Measurements from ENCODE around the gene RREB1.
A peak's percentile ranks its signal among the peaks of the same experiment; 100 is the strongest.

The RREB1 gene

GRCh38 chr6:7258231-7258763 lies 150.5 kb downstream of the RREB1 start:
- H3K4me3 ChIP-seq (ENCODE audit: low read depth, low read length) = no peak overlapping the region
- no peaks in the 10 kb centered on the region for H3K79me2 ChIP-seq
- H3K9ac ChIP-seq = no peak overlapping the region
- H3K4me2 ChIP-seq (ENCODE audit: low read length) = no peak overlapping the region
- no peaks in the 10 kb centered on the region for H3K9me3 ChIP-seq (ENCODE audit: control insufficient read depth, low read length)
- H3K27me3 ChIP-seq (ENCODE audit: control insufficient read depth, insufficient read depth, low read length) = no peaks in the 10 kb centered on the region
- H3K27ac ChIP-seq = no peak overlapping the region
- peaks cover 17% of the 10 kb centered on the region for H3K4me1 ChIP-seq
- TF ChIP-seq CTCF (IDR thresholded peaks at IDR 0.05) = no peak
- H2AFZ ChIP-seq = no peak overlapping the region
- H3K36me3 ChIP-seq (ENCODE audit: control insufficient read depth, insufficient read depth, low read length) = no peaks in the 10 kb centered on the region

GRCh38 chr6:7260291-7261031 lies 152.7 kb downstream of the RREB1 start:
- Histone ChIP-seq H3K4me2 (ENCODE audit: low read length) (peak overlapping the region; percentile 94), H3K4me1 (peaks cover 17% of the 10 kb centered on the region), H2AFZ (peak overlapping the region; percentile 99), H3K36me3 (ENCODE audit: control insufficient read depth, insufficient read depth, low read length) (no peaks in the 10 kb centered on the region), H3K27me3 (ENCODE audit: control insufficient read depth, insufficient read depth, low read length) (no peaks in the 10 kb centered on the region), H3K9me3 (ENCODE audit: control insufficient read depth, low read length) (no peaks in the 10 kb centered on the region), H3K4me3 (ENCODE audit: low read depth, low read length) (peak overlapping the region; percentile 80), H3K27ac (peak overlapping the region; percentile 98), H3K9ac (peak overlapping the region; percentile 28), H3K79me2 (no peaks in the 10 kb centered on the region)
- no peak for TF ChIP-seq CTCF (IDR thresholded peaks at IDR 0.05)

- H3K36me3 ChIP-seq (ENCODE audit: control insufficient read depth, insufficient read depth, low read length) = no peaks in the 10 kb centered on the region
- H3K79me2 ChIP-seq = no peaks in the 10 kb centered on the region
- H3K27ac ChIP-seq = peak overlapping the region; percentile 98
- H3K9me3 ChIP-seq (ENCODE audit: control insufficient read depth, low read length) = no peaks in the 10 kb centered on the region
- H3K9ac ChIP-seq = peak overlapping the region; percentile 28
- H3K4me1 ChIP-seq = peaks cover 17% of the 10 kb centered on the region
- H3K4me3 ChIP-seq (ENCODE audit: low read depth, low read length) = peak overlapping the region; percentile 80
- H3K4me2 ChIP-seq (ENCODE audit: low read length) = peak overlapping the region; percentile 94
- peak; percentile 18 for TF ChIP-seq CTCF (IDR thresholded peaks at IDR 0.05)
- no peaks in the 10 kb centered on the region for H3K27me3 ChIP-seq (ENCODE audit: control insufficient read depth, insufficient read depth, low read length)
- H2AFZ ChIP-seq = peak overlapping the region; percentile 99
Measured at GRCh38 chr6:7261032-7261841, 153.5 kb downstream of the RREB1 start.

GRCh38 chr6:7261852-7262461 lies 154.2 kb downstream of the RREB1 start:
- Histone ChIP-seq H3K4me1 (peaks cover 18% of the 10 kb centered on the region), H3K4me3 (ENCODE audit: low read depth, low read length) (peak overlapping the region; percentile 80), H3K36me3 (ENCODE audit: control insufficient read depth, insufficient read depth, low read length) (no peaks in the 10 kb centered on the region), H3K4me2 (ENCODE audit: low read length) (peak overlapping the region; percentile 94), H3K27ac (peak overlapping the region; percentile 98), H3K9me3 (ENCODE audit: control insufficient read depth, low read length) (no peaks in the 10 kb centered on the region), H3K9ac (no peak overlapping the region), H3K79me2 (no peaks in the 10 kb centered on the region), H3K27me3 (ENCODE audit: control insufficient read depth, insufficient read depth, low read length) (no peaks in the 10 kb centered on the region), H2AFZ (peak overlapping the region; percentile 99)
- TF ChIP-seq CTCF (IDR thresholded peaks at IDR 0.05) = peak; percentile 4

All from parathyroid adenoma (tissue), 2 donors.